Measurements from ENCODE around the gene NKD2.

The NKD2 gene

GRCh38 chr5:1075931-1076330 lies 67.3 kb downstream of the NKD2 start:
- Histone ChIP-seq H3K4me2 (ENCODE audit: low read depth, low read length) (no peak overlapping the region), H3K27ac (ENCODE audit: low read length) (no peak overlapping the region), H3K36me3 (replicated peaks; ENCODE audit: insufficient read depth, low read length) (no peaks in the 10 kb centered on the region), H3K79me2 (ENCODE audit: low read length) (no peaks in the 10 kb centered on the region), H3K4me1 (ENCODE audit: low read length) (no peaks in the 10 kb centered on the region), H3F3A (ENCODE audit: insufficient read depth, low read length) (no peaks in the 10 kb centered on the region), H3K4me3 (ENCODE audit: low read length) (no peak overlapping the region), H3K27me3 (replicated peaks; ENCODE audit: insufficient read depth, low read length) (no peaks in the 10 kb centered on the region), H3K9me3 (replicated peaks; ENCODE audit: insufficient read depth, low read length) (no peaks in the 10 kb centered on the region), H4K20me1 (ENCODE audit: insufficient read depth, low read length) (no peaks in the 10 kb centered on the region), H2AFZ (ENCODE audit: low read length) (no peak overlapping the region), H3K9ac (ENCODE audit: low read length) (no peak overlapping the region), H3K9me2 (replicated peaks; ENCODE audit: insufficient read depth, low read length) (no peaks in the 10 kb centered on the region)
- DNase-seq = no peak
- TF ChIP-seq CTCF (IDR thresholded peaks at IDR 0.05; ENCODE audit: low read length) = no peak
- TF ChIP-seq EZH2 (optimal IDR thresholded peaks at IDR 0.05; ENCODE audit: low read depth, low read length) = no peak
- no peak for TF ChIP-seq EZH2phosphoT487 (IDR thresholded peaks at IDR 0.05; ENCODE audit: low read length)

GRCh38 chr5:1076406-1076805 lies 67.8 kb downstream of the NKD2 start:
- no peaks in the 10 kb centered on the region for H3K4me1 ChIP-seq (ENCODE audit: low read length)
- no peaks in the 10 kb centered on the region for H3K36me3 ChIP-seq (replicated peaks; ENCODE audit: insufficient read depth, low read length)
- no peaks in the 10 kb centered on the region for H3K9me3 ChIP-seq (replicated peaks; ENCODE audit: insufficient read depth, low read length)

GRCh38 chr5:1077026-1077425 lies 68.4 kb downstream of the NKD2 start:
- Histone ChIP-seq H3K9me3 (replicated peaks; ENCODE audit: insufficient read depth, low read length) (no peaks in the 10 kb centered on the region), H3K4me2 (ENCODE audit: low read depth, low read length) (no peak overlapping the region), H4K20me1 (ENCODE audit: insufficient read depth, low read length) (no peaks in the 10 kb centered on the region), H3K79me2 (ENCODE audit: low read length) (no peaks in the 10 kb centered on the region), H3K27me3 (replicated peaks; ENCODE audit: insufficient read depth, low read length) (no peaks in the 10 kb centered on the region), H2AFZ (ENCODE audit: low read length) (no peak overlapping the region), H3F3A (ENCODE audit: insufficient read depth, low read length) (no peaks in the 10 kb centered on the region), H3K9me2 (replicated peaks; ENCODE audit: insufficient read depth, low read length) (no peaks in the 10 kb centered on the region), H3K27ac (ENCODE audit: low read length) (no peak overlapping the region), H3K4me3 (ENCODE audit: low read length) (no peak overlapping the region), H3K9ac (ENCODE audit: low read length) (no peak overlapping the region), H3K36me3 (replicated peaks; ENCODE audit: insufficient read depth, low read length) (no peaks in the 10 kb centered on the region), H3K4me1 (ENCODE audit: low read length) (no peaks in the 10 kb centered on the region)
- TF ChIP-seq EZH2phosphoT487 (IDR thresholded peaks at IDR 0.05; ENCODE audit: low read length) = no peak
- no peak for TF ChIP-seq CTCF (IDR thresholded peaks at IDR 0.05; ENCODE audit: low read length)
- no peak for TF ChIP-seq EZH2 (optimal IDR thresholded peaks at IDR 0.05; ENCODE audit: low read depth, low read length)
- DNase-seq = no peak

More at GRCh38 chr5:1076406-1076805, 67.8 kb downstream of the NKD2 start:
- H3K79me2 ChIP-seq (ENCODE audit: low read length) = no peaks in the 10 kb centered on the region
- H3K4me3 ChIP-seq (ENCODE audit: low read length) = no peak overlapping the region
- no peaks in the 10 kb centered on the region for H4K20me1 ChIP-seq (ENCODE audit: insufficient read depth, low read length)
- H3F3A ChIP-seq (ENCODE audit: insufficient read depth, low read length) = no peaks in the 10 kb centered on the region
- no peak overlapping the region for H3K4me2 ChIP-seq (ENCODE audit: low read depth, low read length)
- H3K27me3 ChIP-seq (replicated peaks; ENCODE audit: insufficient read depth, low read length) = no peaks in the 10 kb centered on the region
- no peak overlapping the region for H3K27ac ChIP-seq (ENCODE audit: low read length)
- H3K9ac ChIP-seq (ENCODE audit: low read length) = no peak overlapping the region
- TF ChIP-seq EZH2 (optimal IDR thresholded peaks at IDR 0.05; ENCODE audit: low read depth, low read length) (no peak), EZH2phosphoT487 (IDR thresholded peaks at IDR 0.05; ENCODE audit: low read length) (no peak), CTCF (IDR thresholded peaks at IDR 0.05; ENCODE audit: low read length) (no peak)
- DNase-seq = no peak
- no peak overlapping the region for H2AFZ ChIP-seq (ENCODE audit: low read length)
- H3K9me2 ChIP-seq (replicated peaks; ENCODE audit: insufficient read depth, low read length) = no peaks in the 10 kb centered on the region

All from MM.1S (cell line).